GM19467 (cell line): ENCODE measurements around the gene MELTF.

ENCODE experiments used
- ATAC-seq: cut with Tn5 transposase; IDR thresholded peaks from one replicate; pipeline ENCODE4 v1.9.1; 2021; ENCODE audit warnings: mild to moderate bottlenecking, moderate library complexity; ENCODE audit not compliant: unreplicated experiment

MELTF gene

GRCh38 chr3:196995027-196995426, 34.6 kb downstream of the MELTF start:
- ATAC-seq = no peak

GRCh38 chr3:196994056-196994455, 35.6 kb downstream of the MELTF start:
- ATAC-seq = no peak

GRCh38 chr3:196992461-196993065, 37.1 kb downstream of the MELTF start:
- ATAC-seq = no peak

GRCh38 chr3:196991581-196992460, 37.8 kb downstream of the MELTF start:
- ATAC-seq = no peak

- no peak for ATAC-seq
These were observed 39.0 kb downstream of the MELTF start for GRCh38 chr3:196990601-196991007.

- ATAC-seq = no peak
These were observed 39.8 kb downstream of the MELTF start for GRCh38 chr3:196989721-196990262.

- no peak for ATAC-seq
These were observed 41.2 kb downstream of the MELTF start for GRCh38 chr3:196988241-196989029.

- no peak for ATAC-seq
These were observed 42.6 kb downstream of the MELTF start for GRCh38 chr3:196987022-196987421.

- ATAC-seq = no peak
These were observed 43.4 kb downstream of the MELTF start for GRCh38 chr3:196985954-196986885.

GRCh38 chr3:196985298-196985697, 44.3 kb downstream of the MELTF start:
- no peak for ATAC-seq

- ATAC-seq = no peak
These were observed 46.4 kb downstream of the MELTF start for GRCh38 chr3:196983186-196983585.

- no peak for ATAC-seq
These were observed 48.0 kb downstream of the MELTF start for GRCh38 chr3:196981657-196982056.

GRCh38 chr3:196979545-196979944, 50.1 kb downstream of the MELTF start:
- no peak for ATAC-seq

- no peak for ATAC-seq
These were observed 52.7 kb downstream of the MELTF start for GRCh38 chr3:196976941-196977340.

GRCh38 chr3:196975349-196975748, 54.3 kb downstream of the MELTF start:
- no peak for ATAC-seq

GRCh38 chr3:196974661-196975060, 55.0 kb downstream of the MELTF start:
- no peak for ATAC-seq

GRCh38 chr3:196971094-196971698, 58.4 kb downstream of the MELTF start:
- no peak for ATAC-seq

- no peak for ATAC-seq
These were observed 59.0 kb downstream of the MELTF start for GRCh38 chr3:196970547-196971093.
